Activated T-helper 2 cell treated with anti-CD3 and anti-CD28 coated beads, Interferon-gamma antibody, Interleukin-2, Interleukin-4, amounts not matched to agents 10 μg/mL and 5 μg/mL and 100 μg/mL, durations not matched to agents 14 hours and 24 hours and 36 hours (primary cell): ENCODE measurements around the gene NCS1. TPM values are rescaled to one million over a fixed set of nuclear protein-coding genes. Genes with fewer than 3 reads are reported as not detected.

Source experiments
- DNase-seq: peaks from one replicate; pipeline ENCODE4 v3.0.0; 2021; ENCODE audit warnings: low spot score
- H3K27ac Mint-ChIP-seq: one replicate; pipeline ENCODE4 v1.8.0; 2021; ENCODE audit warnings: mixed read lengths
- H3K27me3 Mint-ChIP-seq: one replicate; pipeline ENCODE4 v1.8.0; 2021; ENCODE audit warnings: low read depth, mixed read lengths
- H3K36me3 Mint-ChIP-seq: one replicate; pipeline ENCODE4 v1.8.0; 2021; ENCODE audit warnings: low read depth, mixed read lengths
- H3K4me1 Mint-ChIP-seq: one replicate; pipeline ENCODE4 v1.8.0; 2021; ENCODE audit warnings: low read depth, mixed read lengths
- H3K4me3 Mint-ChIP-seq: one replicate; pipeline ENCODE4 v1.8.0; 2021; ENCODE audit warnings: low read depth, mild to moderate bottlenecking, moderate library complexity, mixed read lengths
- H3K9me3 Mint-ChIP-seq: one replicate; pipeline ENCODE4 v1.8.0; 2021; ENCODE audit warnings: mixed read lengths
- intact Hi-C: fragments of 100-400 bp; cut with micrococcal nuclease; formaldehyde crosslinking; loops from one replicate; pipeline ENCODE4 v1.15.1; 2023
- total RNA-seq: library from RNA; stranded (reverse); gene quantifications from 2 replicates; pipeline ENCODE4 v1.2.3, GENCODE V29; 2022

The NCS1 gene
- total RNA-seq, 1 donor from 2014 or later: 27.9 TPM

GRCh38 chr9:130183133-130183762, 11.0 kb downstream of the NCS1 start:
- Mint-ChIP-seq H3K4me1 (no peaks in the 10 kb centered on the region), H3K4me3 (no peak overlapping the region), H3K27me3 (no peaks in the 10 kb centered on the region), H3K27ac (no peak overlapping the region), H3K36me3 (no peaks in the 10 kb centered on the region), H3K9me3 (no peaks in the 10 kb centered on the region)
- intact Hi-C loops: no loop called here
- DNase-seq: no peak

DNA sequence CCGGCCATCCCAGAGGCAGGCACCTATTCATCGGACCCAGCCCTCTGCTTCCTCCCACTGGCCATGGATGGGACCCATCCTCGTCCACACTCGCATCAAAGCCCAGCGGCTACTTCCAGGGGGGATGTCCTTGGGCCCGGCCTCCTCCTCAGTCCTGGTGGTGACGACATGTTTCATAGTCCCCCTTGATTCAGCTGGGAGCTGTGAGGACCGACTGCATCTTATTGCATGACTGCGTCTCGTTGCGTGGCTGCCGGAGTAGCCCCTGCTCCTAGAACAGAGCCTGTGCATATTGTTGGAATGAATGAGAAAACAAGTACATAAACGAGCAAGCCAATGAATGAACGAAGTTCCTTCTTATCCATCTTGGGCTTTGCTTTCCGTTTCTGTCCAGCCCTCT, 12.8 kb downstream of the NCS1 start:
- Mint-ChIP-seq H3K36me3 (no peaks in the 10 kb centered on the region), H3K9me3 (no peaks in the 10 kb centered on the region), H3K27ac (no peak overlapping the region), H3K4me3 (no peak overlapping the region), H3K27me3 (no peaks in the 10 kb centered on the region), H3K4me1 (no peaks in the 10 kb centered on the region)
- intact Hi-C loops: no loop called here
- no peak for DNase-seq

DNA sequence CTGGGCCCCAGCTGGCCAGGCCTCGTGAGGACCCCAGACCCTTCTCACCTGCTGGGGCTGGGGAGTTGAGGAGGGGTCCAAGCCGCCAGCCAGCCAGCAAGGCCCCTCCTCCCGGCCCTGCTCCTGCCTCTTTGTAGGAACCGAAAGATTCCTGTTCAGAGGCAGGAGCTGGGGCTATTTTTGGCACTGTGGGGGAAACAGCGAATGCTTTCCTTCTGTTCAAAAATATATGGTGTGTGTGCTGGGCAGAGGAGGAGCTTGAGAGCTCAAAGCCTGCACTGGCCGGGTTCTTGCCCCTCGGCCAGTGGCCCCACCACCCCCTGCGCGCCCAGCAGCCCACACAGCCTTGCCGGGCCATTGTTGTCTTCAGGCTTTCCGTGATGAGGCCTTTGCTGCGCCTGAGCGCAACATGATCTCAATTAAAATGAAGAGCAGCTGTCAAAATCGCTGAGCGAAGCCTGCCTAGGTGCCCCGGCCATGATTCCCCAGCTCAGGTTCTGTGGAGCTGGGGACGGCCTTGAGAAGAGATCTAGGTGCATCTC, 13.4 kb downstream of the NCS1 start:
- Mint-ChIP-seq H3K36me3 (no peaks in the 10 kb centered on the region), H3K9me3 (no peaks in the 10 kb centered on the region), H3K27ac (no peak overlapping the region), H3K27me3 (no peaks in the 10 kb centered on the region), H3K4me1 (no peaks in the 10 kb centered on the region), H3K4me3 (no peak overlapping the region)
- DNase-seq: no peak
- intact Hi-C loops: no loop called here

GRCh38 chr9:130186051-130186450, 13.8 kb downstream of the NCS1 start:
- H3K9me3 Mint-ChIP-seq: no peaks in the 10 kb centered on the region
- H3K4me3 Mint-ChIP-seq: no peak overlapping the region
- no peak for DNase-seq
- H3K27me3 Mint-ChIP-seq: no peaks in the 10 kb centered on the region
- H3K4me1 Mint-ChIP-seq: no peaks in the 10 kb centered on the region
- intact Hi-C loops: no loop called here
- no peaks in the 10 kb centered on the region for H3K36me3 Mint-ChIP-seq
- H3K27ac Mint-ChIP-seq: no peak overlapping the region

- H3K27me3 Mint-ChIP-seq: no peaks in the 10 kb centered on the region
- DNase-seq: no peak
- H3K27ac Mint-ChIP-seq: no peak overlapping the region
- H3K4me3 Mint-ChIP-seq: no peak overlapping the region
- no peaks in the 10 kb centered on the region for H3K4me1 Mint-ChIP-seq
- H3K9me3 Mint-ChIP-seq: no peaks in the 10 kb centered on the region
- intact Hi-C loops: no loop called here
- H3K36me3 Mint-ChIP-seq: no peaks in the 10 kb centered on the region
Measured at GRCh38 chr9:130186839-130187522, 14.8 kb downstream of the NCS1 start.

GRCh38 chr9:130187523-130187846, 15.3 kb downstream of the NCS1 start:
- Mint-ChIP-seq H3K4me1 (no peaks in the 10 kb centered on the region), H3K9me3 (no peaks in the 10 kb centered on the region), H3K36me3 (no peaks in the 10 kb centered on the region), H3K27me3 (no peaks in the 10 kb centered on the region), H3K27ac (no peak overlapping the region), H3K4me3 (no peak overlapping the region)
- intact Hi-C loops: no loop called here
- DNase-seq: no peak

- Mint-ChIP-seq H3K4me3 (no peak overlapping the region), H3K27ac (no peak overlapping the region), H3K4me1 (no peaks in the 10 kb centered on the region), H3K27me3 (no peaks in the 10 kb centered on the region), H3K9me3 (no peaks in the 10 kb centered on the region), H3K36me3 (no peaks in the 10 kb centered on the region)
- DNase-seq: no peak
- intact Hi-C loops: no loop called here
Measured at GRCh38 chr9:130188860-130189481, 16.8 kb downstream of the NCS1 start.

GRCh38 chr9:130189840-130190239, 17.6 kb downstream of the NCS1 start:
- no peak overlapping the region for H3K4me3 Mint-ChIP-seq
- no peaks in the 10 kb centered on the region for H3K9me3 Mint-ChIP-seq
- H3K27me3 Mint-ChIP-seq: no peaks in the 10 kb centered on the region
- H3K4me1 Mint-ChIP-seq: no peaks in the 10 kb centered on the region
- no peaks in the 10 kb centered on the region for H3K36me3 Mint-ChIP-seq
- intact Hi-C loops: no loop called here
- DNase-seq: no peak
- no peak overlapping the region for H3K27ac Mint-ChIP-seq

DNA sequence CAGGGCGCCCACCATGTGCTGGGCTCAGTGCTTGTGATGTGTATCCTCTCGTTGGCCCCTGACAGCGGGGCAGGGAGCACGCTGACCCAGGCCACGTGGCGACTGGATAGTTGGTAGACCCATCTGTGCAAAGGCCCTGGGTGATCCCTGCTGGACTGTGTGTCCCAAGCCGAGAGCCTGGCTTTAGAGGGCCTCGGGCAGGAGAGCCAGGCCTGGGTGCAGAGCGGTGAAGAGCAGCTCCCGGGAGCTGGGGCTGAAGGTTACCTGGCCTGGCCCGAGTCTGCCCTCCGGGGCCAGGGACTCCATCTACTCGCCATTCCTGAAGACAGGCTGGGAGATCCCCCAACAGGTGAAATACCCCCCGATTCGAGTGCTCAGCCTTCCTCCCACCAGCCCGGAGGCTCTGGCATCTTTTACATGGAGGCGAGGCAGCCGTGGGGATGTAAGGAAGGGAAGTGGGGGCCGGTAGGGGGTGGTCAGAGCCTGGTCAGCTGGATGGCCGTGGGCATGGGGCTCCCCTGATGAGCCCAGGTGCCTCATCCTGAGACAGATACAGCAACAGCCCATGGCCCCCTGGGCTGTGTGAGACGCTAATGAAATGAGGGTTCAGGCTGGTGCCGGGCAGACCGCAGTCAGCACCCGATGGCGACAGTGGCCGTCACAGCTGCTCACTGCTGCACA, 19.0 kb downstream of the NCS1 start:
- H3K4me1 Mint-ChIP-seq: no peaks in the 10 kb centered on the region
- H3K4me3 Mint-ChIP-seq: no peak overlapping the region
- intact Hi-C loops: no loop called here
- no peak for DNase-seq
- H3K27me3 Mint-ChIP-seq: no peaks in the 10 kb centered on the region
- H3K9me3 Mint-ChIP-seq: no peaks in the 10 kb centered on the region
- no peak overlapping the region for H3K27ac Mint-ChIP-seq
- no peaks in the 10 kb centered on the region for H3K36me3 Mint-ChIP-seq

DNA sequence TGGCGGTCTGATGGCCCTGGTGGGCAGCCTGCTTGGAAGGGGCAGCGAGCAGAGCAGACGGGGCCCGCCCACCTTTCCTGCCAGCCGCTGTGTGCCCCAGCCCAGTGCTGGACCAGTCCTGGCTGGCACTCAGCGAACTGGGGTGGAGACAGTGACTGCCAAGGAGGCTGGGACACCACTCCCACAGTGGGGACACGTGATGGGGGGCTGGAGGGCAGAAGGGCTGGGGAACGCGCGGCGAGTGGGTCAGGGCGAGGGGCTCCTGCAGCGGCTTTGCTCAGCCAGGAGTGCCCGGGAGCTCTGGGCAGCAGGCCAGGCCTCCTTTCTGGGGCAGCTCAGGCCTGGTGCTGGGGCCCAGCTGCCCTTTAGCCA, 19.5 kb downstream of the NCS1 start:
- intact Hi-C loops: no loop called here
- Mint-ChIP-seq H3K4me3 (no peak overlapping the region), H3K4me1 (no peaks in the 10 kb centered on the region), H3K9me3 (no peaks in the 10 kb centered on the region), H3K27ac (no peak overlapping the region), H3K27me3 (no peaks in the 10 kb centered on the region), H3K36me3 (no peaks in the 10 kb centered on the region)
- no peak for DNase-seq

DNA sequence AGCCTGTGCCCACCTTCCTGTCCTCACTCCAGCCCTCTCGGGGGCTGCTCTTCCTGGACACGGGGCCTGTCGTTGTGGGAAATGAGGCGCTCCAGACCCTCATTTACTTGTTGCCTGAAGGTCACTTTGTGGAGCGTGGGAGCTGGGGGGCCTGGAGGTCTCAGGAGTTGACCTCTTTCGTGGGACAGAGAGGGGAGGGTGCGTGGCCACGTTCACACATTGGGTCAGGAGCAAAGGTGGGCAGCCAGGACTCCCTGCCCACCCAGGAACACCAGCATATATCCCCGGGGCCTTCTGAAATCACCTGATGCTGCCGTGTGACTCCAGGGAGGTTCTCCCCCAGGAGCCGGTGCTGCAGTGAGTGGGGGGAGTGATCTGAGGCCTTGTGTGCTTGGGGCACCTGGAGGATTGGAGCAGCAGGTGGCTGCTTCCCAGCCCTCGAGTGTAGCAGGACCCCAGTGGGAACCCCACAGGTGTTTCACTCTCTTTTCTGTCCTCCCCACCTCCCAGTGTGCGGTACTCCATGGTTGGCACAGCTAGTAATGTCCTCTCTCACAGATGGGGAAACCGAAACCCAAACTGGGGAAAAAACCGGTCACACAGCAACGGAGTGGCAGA, 20.3 kb downstream of the NCS1 start:
- no peaks in the 10 kb centered on the region for H3K27me3 Mint-ChIP-seq
- no peaks in the 10 kb centered on the region for H3K36me3 Mint-ChIP-seq
- H3K4me3 Mint-ChIP-seq: no peak overlapping the region
- intact Hi-C loops: no loop called here
- no peaks in the 10 kb centered on the region for H3K4me1 Mint-ChIP-seq
- no peak overlapping the region for H3K27ac Mint-ChIP-seq
- DNase-seq: no peak
- no peaks in the 10 kb centered on the region for H3K9me3 Mint-ChIP-seq

DNA sequence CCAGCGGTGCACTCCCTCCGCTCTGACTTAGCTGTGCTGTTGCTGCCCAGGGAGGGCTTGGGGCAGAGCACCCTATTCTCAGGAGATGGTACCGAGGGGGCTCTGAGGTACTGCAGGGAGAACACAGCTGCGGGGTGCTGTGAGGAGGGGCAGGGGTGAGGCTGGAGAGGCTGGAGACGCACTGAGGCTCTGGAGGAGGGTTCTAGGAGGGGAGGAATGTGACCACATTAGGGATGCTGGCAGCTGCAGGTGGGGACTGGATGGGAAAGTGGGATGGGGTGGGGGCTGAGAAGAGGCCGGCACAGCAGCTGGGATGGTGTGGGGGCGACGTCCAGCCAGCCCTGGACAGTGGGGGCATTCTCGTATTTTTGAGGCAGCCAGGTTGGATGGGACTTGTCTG, 20.9 kb downstream of the NCS1 start:
- Mint-ChIP-seq H3K4me3 (no peak overlapping the region), H3K9me3 (no peaks in the 10 kb centered on the region), H3K27me3 (no peaks in the 10 kb centered on the region), H3K36me3 (no peaks in the 10 kb centered on the region), H3K4me1 (no peaks in the 10 kb centered on the region), H3K27ac (no peak overlapping the region)
- no peak for DNase-seq
- intact Hi-C loops: no loop called here
